Loucy (cell line): ENCODE measurements around the gene VIPR1.

Source experiments
- H2AFZ ChIP-seq: fragments of 200-600 bp; sonication (generic); 2 replicates; pipeline ENCODE4 v1.6.0; 2016; ENCODE audit warnings: antibody characterized with exemption, mild to moderate bottlenecking, low read length, moderate library complexity
- H3F3A ChIP-seq: fragments of 200-600 bp; 2 replicates; pipeline ENCODE4 v1.6.0; 2016; ENCODE audit warnings: antibody characterized with exemption, low read depth, mild to moderate bottlenecking
- H3K27me3 ChIP-seq: fragments of 200-600 bp; sonication (generic); 2 replicates; pipeline ENCODE4 v1.6.1; 2014; ENCODE audit warnings: low read length, mild to moderate bottlenecking; ENCODE audit not compliant: insufficient read depth, poor library complexity, severe bottlenecking
- H3K36me3 ChIP-seq: fragments of 200-600 bp; sonication (generic); 2 replicates; pipeline ENCODE4 v1.6.1; 2016; ENCODE audit warnings: low read length; ENCODE audit not compliant: insufficient read depth
- H3K4me1 ChIP-seq: fragments of 200-600 bp; sonication (generic); 2 replicates; pipeline ENCODE4 v1.5.1; 2014; ENCODE audit warnings: low read length, mild to moderate bottlenecking; ENCODE audit not compliant: insufficient read depth, poor library complexity, severe bottlenecking
- H3K4me2 ChIP-seq: fragments of 200-600 bp; sonication (generic); 2 replicates; pipeline ENCODE4 v1.6.0; 2014; ENCODE audit warnings: antibody characterized with exemption, low read length, low read depth, mild to moderate bottlenecking; ENCODE audit not compliant: poor library complexity, severe bottlenecking
- H3K4me3 ChIP-seq: fragments of 200-600 bp; sonication (generic); 2 replicates; pipeline ENCODE4 v1.5.1; 2014; ENCODE audit warnings: low read length, mild to moderate bottlenecking, mixed read lengths; ENCODE audit not compliant: poor library complexity, severe bottlenecking
- H3K79me2 ChIP-seq: fragments of 200-600 bp; sonication (generic); 2 replicates; pipeline ENCODE4 v1.6.1; 2014; ENCODE audit warnings: low read length; ENCODE audit not compliant: insufficient read depth
- H3K9ac ChIP-seq: fragments of 200-600 bp; sonication (generic); 2 replicates; pipeline ENCODE4 v1.6.0; 2014; ENCODE audit warnings: mild to moderate bottlenecking, low read depth, low read length, moderate library complexity; ENCODE audit not compliant: poor library complexity, severe bottlenecking
- H3K9me2 ChIP-seq: fragments of 200-600 bp; sonication (generic); replicated peaks from 2 replicates; pipeline ENCODE4 v1.6.1; 2016; ENCODE audit warnings: low read depth, low read length, mixed read lengths
- H3K9me3 ChIP-seq: fragments of 200-600 bp; sonication (generic); 2 replicates; pipeline ENCODE4 v1.6.1; 2014; ENCODE audit warnings: mild to moderate bottlenecking, antibody characterized with exemption, low read length, low read depth; ENCODE audit not compliant: insufficient read depth
- H4K20me1 ChIP-seq: fragments of 200-600 bp; sonication (generic); 2 replicates; pipeline ENCODE4 v1.6.0; 2014; ENCODE audit warnings: antibody characterized with exemption, low read length, mild to moderate bottlenecking; ENCODE audit not compliant: insufficient read depth, poor library complexity, severe bottlenecking
- CTCF ChIP-seq: fragments of 200-600 bp; sonication (generic); conservative IDR thresholded peaks from 2 replicates; pipeline ENCODE4 v1.5.1; 2014; ENCODE audit warnings: mild to moderate bottlenecking, antibody characterized with exemption, low read length
- EZH2phosphoT487 ChIP-seq: fragments of 200-600 bp; IDR thresholded peaks from 2 replicates; pipeline ENCODE4 v1.6.1; 2018; ENCODE audit warnings: antibody characterized with exemption, mild to moderate bottlenecking, moderate library complexity, borderline replicate concordance

VIPR1 gene

GRCh38 chr3:42493798-42494151, 8.7 kb upstream of the VIPR1 start:
- no peaks in the 10 kb centered on the region for H3K27me3 ChIP-seq
- no peak overlapping the region for H3K4me2 ChIP-seq
- H4K20me1 ChIP-seq: no peaks in the 10 kb centered on the region
- no peaks in the 10 kb centered on the region for H3F3A ChIP-seq
- H3K9me3 ChIP-seq: no peaks in the 10 kb centered on the region
- H3K9ac ChIP-seq: no peak overlapping the region
- no peaks in the 10 kb centered on the region for H3K4me1 ChIP-seq
- no peak overlapping the region for H2AFZ ChIP-seq
- H3K4me3 ChIP-seq: no peak overlapping the region
- H3K79me2 ChIP-seq: no peaks in the 10 kb centered on the region
- H3K9me2 ChIP-seq: no peaks in the 10 kb centered on the region
- TF ChIP-seq CTCF (no peak), EZH2phosphoT487 (no peak)
- no peaks in the 10 kb centered on the region for H3K36me3 ChIP-seq

- no peak overlapping the region for H2AFZ ChIP-seq
- H3K79me2 ChIP-seq: no peaks in the 10 kb centered on the region
- H4K20me1 ChIP-seq: no peaks in the 10 kb centered on the region
- H3K36me3 ChIP-seq: no peaks in the 10 kb centered on the region
- no peak overlapping the region for H3K9ac ChIP-seq
- no peaks in the 10 kb centered on the region for H3K9me3 ChIP-seq
- TF ChIP-seq CTCF: no peak
- TF ChIP-seq EZH2phosphoT487: no peak
- no peaks in the 10 kb centered on the region for H3F3A ChIP-seq
- H3K4me1 ChIP-seq: no peaks in the 10 kb centered on the region
- no peak overlapping the region for H3K4me2 ChIP-seq
- no peak overlapping the region for H3K4me3 ChIP-seq
- H3K9me2 ChIP-seq: no peaks in the 10 kb centered on the region
- H3K27me3 ChIP-seq: peaks cover under 1% of the 10 kb centered on the region
Measured at GRCh38 chr3:42495393-42495792, 7.0 kb upstream of the VIPR1 start.

- H3K4me3 ChIP-seq: no peak overlapping the region
- peaks cover 8% of the 10 kb centered on the region for H3K27me3 ChIP-seq
- H3K79me2 ChIP-seq: no peaks in the 10 kb centered on the region
- no peaks in the 10 kb centered on the region for H3F3A ChIP-seq
- no peaks in the 10 kb centered on the region for H3K9me3 ChIP-seq
- no peak overlapping the region for H3K4me2 ChIP-seq
- no peaks in the 10 kb centered on the region for H3K36me3 ChIP-seq
- H3K9me2 ChIP-seq: no peaks in the 10 kb centered on the region
- no peaks in the 10 kb centered on the region for H3K4me1 ChIP-seq
- H3K9ac ChIP-seq: no peak overlapping the region
- no peak overlapping the region for H2AFZ ChIP-seq
- H4K20me1 ChIP-seq: no peaks in the 10 kb centered on the region
- no peak for TF ChIP-seq CTCF
- TF ChIP-seq EZH2phosphoT487: no peak
Measured at GRCh38 chr3:42497009-42497731, 5.3 kb upstream of the VIPR1 start.
